Measurements from ENCODE around the gene CFAP298.
"Not testable (repeated sequence)": the region's sequence is repeated elsewhere in the genome, so short reads cannot be mapped to it uniquely, and the experiment has no call there.

CFAP298 gene

GRCh38 chr21:32569261-32570230 is 42.6 kb downstream of the CFAP298 start:
- in situ Hi-C loops (cut with HindIII; ENCODE audit: low sequenced_read_pairs): no loop called here

GRCh38 chr21:32567626-32568025 is 44.6 kb downstream of the CFAP298 start:
- in situ Hi-C loops (cut with HindIII; ENCODE audit: low sequenced_read_pairs): no loop called here

DNA sequence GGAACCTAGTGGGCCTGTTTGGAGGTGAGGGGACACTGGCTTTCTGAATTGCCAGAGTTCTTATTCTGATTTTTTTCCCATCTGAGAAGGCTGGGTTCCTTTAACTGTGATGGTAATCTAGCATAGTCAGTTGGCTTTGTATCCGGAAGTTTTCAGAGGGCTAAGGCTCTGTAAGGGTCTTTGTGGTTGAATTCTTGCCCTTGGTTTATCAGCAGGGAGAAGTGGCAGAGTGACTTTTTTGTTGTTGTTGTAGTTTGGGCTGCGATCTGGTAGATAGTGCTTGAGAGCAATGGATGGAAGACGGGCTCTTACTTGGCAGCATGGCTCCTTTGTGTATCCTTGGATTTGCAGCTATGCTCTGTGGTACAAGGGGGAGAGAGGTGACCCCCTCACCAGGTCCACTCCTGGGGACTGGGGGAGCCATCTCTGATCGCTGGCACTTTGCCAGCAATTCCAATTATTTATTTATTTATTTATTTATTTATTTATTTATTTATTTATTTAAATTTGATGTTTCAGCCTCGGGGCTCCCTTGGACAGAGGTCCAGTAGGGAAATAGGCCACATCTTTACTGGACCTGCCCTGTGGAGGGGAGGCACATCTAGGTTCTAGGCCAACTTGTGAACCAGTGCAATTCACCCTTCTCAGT is 45.3 kb downstream of the CFAP298 start:
- in situ Hi-C loops (cut with HindIII; ENCODE audit: low sequenced_read_pairs): no loop called here

GRCh38 chr21:32565856-32566465 is 46.2 kb downstream of the CFAP298 start:
- in situ Hi-C loops (cut with HindIII; ENCODE audit: low sequenced_read_pairs): no loop called here

GRCh38 chr21:32562915-32563314 is 49.3 kb downstream of the CFAP298 start:
- in situ Hi-C loops (cut with HindIII; ENCODE audit: low sequenced_read_pairs): no loop called here

DNA sequence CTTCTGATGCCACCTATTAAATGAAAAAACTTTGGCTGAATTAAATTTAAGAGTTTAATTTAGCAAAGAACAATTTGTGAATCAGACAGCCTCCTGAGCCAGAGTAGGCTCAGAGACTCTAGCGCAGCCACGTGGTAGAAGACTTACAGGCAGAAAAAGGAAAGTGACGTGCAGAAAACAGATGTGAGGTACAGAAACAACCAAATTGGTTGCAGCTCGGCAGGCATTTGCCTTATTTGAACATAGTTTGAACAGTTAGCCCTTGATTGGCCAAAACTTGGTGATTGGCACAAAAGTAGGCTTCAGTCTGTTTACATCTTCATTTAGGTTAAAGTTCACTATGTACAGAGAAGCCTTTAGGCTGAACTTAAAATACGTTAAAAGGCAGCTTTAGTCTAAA is 49.8 kb downstream of the CFAP298 start:
- in situ Hi-C loops (cut with HindIII; ENCODE audit: low sequenced_read_pairs): no loop called here

DNA sequence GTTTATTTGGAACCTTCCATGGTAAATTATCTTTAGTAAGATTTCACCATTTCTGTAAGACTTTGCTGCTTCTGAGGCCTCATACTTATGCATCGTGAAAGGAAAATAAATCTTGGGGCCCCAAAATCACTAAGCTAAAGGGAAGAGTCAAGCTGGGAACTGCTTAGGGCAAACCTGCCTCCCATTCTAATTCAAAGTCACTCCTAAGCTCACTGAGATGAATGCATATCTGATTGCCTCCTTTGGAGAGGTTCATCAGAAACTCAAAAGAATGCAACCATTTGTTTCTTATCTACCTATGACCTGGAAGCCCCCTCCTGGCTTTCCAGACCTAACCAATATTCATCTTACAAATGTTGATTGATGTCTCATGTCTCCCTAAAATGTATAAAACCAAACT is 50.7 kb downstream of the CFAP298 start:
- in situ Hi-C loops (cut with HindIII; ENCODE audit: low sequenced_read_pairs): not testable (repeated sequence)

DNA sequence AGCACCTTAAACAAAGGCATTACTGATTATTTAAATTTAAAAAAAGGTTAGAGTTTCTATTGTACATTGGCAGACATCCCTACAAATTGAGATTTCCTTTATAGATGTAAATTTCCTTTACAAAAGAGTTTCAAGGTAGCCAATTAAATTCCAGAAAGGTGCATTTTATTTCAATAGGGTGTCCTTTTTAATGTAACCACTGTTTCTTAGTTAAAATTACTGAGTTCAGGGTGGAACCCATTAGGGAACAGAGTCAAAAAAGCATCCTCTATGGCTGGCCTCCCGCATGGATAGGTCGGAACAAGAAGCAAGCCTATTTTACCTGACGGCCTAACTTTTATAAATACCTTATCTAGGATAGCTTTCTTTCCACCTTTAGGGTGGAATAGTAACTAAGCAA is 51.3 kb downstream of the CFAP298 start:
- in situ Hi-C loops (cut with HindIII; ENCODE audit: low sequenced_read_pairs): no loop called here

DNA sequence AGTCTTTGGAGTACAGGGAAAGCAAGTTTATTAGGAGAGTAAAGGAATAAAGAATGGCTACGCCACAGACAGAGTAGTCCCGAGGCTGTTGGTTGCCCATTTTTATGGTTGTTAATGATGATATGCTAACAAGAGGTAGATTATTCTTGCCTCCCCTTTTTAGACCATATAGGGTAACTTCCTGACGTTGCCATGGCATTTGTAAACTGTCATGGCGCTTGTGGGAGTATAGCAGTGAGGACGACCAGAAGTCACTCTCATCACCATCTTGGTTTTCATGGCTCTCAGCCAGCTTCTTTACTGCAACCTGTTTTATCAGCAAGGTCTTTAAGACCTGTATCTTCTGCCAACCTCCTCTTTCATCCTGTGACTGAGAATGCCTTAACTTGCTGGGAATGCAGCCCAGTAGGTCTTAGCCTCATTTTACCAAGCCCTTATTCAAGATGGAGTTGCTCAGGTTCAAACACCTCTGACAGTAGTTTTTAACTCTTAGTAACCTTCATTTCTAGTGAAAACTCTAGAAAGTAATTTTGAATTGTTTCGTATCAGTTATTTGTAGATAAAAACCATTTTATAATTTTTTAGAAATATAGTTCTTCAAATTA is 53.1 kb downstream of the CFAP298 start:
- in situ Hi-C loops (cut with HindIII; ENCODE audit: low sequenced_read_pairs): no loop called here

DNA sequence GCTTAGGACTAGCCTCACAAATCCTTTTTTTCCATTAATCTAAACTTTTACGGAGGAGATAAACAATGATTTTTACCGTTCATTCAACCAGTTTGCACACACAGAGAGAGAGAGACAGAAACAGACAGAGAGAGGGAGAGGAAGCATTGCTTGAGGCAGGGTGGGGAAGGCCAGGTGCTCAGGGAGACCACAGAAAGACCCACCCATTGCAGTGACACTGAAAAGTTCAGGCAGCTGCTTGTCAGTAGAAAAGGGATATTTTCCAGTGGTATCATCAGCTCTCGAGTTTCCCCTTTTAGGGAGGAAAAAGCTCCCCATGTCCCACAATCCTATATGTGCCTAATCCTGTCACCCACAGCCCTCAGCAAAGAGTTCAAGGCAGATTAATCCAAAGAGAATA is 54.1 kb downstream of the CFAP298 start:
- in situ Hi-C loops (cut with HindIII; ENCODE audit: low sequenced_read_pairs): no loop called here

GRCh38 chr21:32554832-32555638 is 57.1 kb downstream of the CFAP298 start:
- in situ Hi-C loops (cut with HindIII; ENCODE audit: low sequenced_read_pairs): no loop called here

- in situ Hi-C loops (cut with HindIII; ENCODE audit: low sequenced_read_pairs): no loop called here
Measured at GRCh38 chr21:32549886-32550285, 62.3 kb downstream of the CFAP298 start.

GRCh38 chr21:32549440-32549839 is 62.7 kb downstream of the CFAP298 start:
- in situ Hi-C loops (cut with HindIII; ENCODE audit: low sequenced_read_pairs): no loop called here

Measured in DLD1 (cell line).